Astrocyte (in vitro differentiated cells and primary cell): ENCODE measurements around the gene POLR2E. TPM values are rescaled to one million over a fixed set of nuclear protein-coding genes. Genes with fewer than 3 reads are reported as not detected.

Experiments used
- DNase-seq: peaks from one replicate; pipeline ENCODE4 v3.0.0-alpha.2; 2010; ENCODE audit warnings: low read depth
- FAIRE-seq: peaks from 2 replicates; lab custom pipeline; 2011; peaks lifted over from hg19 to GRCh38; lab: Jason Lieb, UNC
- H2AFZ ChIP-seq: 2 replicates; pipeline ENCODE4 v1.6.0; 2012; ENCODE audit warnings: low read depth, low read length, inconsistent platforms
- H3K27ac ChIP-seq: 2 replicates; pipeline ENCODE4 v1.5.1; 2011; ENCODE audit warnings: low read depth, low read length, inconsistent platforms
- H3K27me3 ChIP-seq: 2 replicates; pipeline ENCODE4 v1.6.0; 2011; ENCODE audit warnings: low read length, inconsistent platforms; ENCODE audit not compliant: insufficient read depth
- H3K36me3 ChIP-seq: 2 replicates; pipeline ENCODE4 v1.5.1; 2011; ENCODE audit warnings: low read length, inconsistent platforms; ENCODE audit not compliant: insufficient read depth
- H3K4me1 ChIP-seq: 2 replicates; pipeline ENCODE4 v1.5.1; 2011; ENCODE audit warnings: low read length, inconsistent platforms; ENCODE audit not compliant: insufficient read depth
- H3K4me2 ChIP-seq: 2 replicates; pipeline ENCODE4 v1.6.0; 2012; ENCODE audit warnings: low read length, inconsistent platforms
- H3K4me3 ChIP-seq: 2 replicates; pipeline ENCODE4 v1.5.1; 2011; ENCODE audit warnings: low read depth, mild to moderate bottlenecking, low read length, inconsistent platforms; ENCODE audit not compliant: insufficient read depth
- H3K79me2 ChIP-seq: 2 replicates; pipeline ENCODE4 v1.6.0; 2012; ENCODE audit warnings: mild to moderate bottlenecking, low read length, inconsistent platforms; ENCODE audit not compliant: insufficient read depth
- H3K9ac ChIP-seq: 2 replicates; pipeline ENCODE4 v1.6.0; 2012; ENCODE audit warnings: mild to moderate bottlenecking, low read length, inconsistent platforms
- H3K9me3 ChIP-seq: 2 replicates; pipeline ENCODE4 v1.5.1; 2012; ENCODE audit warnings: low read depth, mild to moderate bottlenecking, low read length, inconsistent platforms; ENCODE audit not compliant: insufficient read depth
- H4K20me1 ChIP-seq: 2 replicates; pipeline ENCODE4 v1.6.0; 2012; ENCODE audit warnings: low read length, inconsistent platforms; ENCODE audit not compliant: insufficient read depth
- H3K27ac Mint-ChIP-seq: one replicate; pipeline ENCODE4 v1.8.0; 2021; ENCODE audit warnings: mild to moderate bottlenecking, mixed read lengths; ENCODE audit not compliant: unreplicated experiment
- H3K27me3 Mint-ChIP-seq: one replicate; pipeline ENCODE4 v1.8.0; 2021; ENCODE audit warnings: low read depth, mixed read lengths; ENCODE audit not compliant: unreplicated experiment
- H3K36me3 Mint-ChIP-seq: one replicate; pipeline ENCODE4 v1.8.0; 2021; ENCODE audit warnings: low read depth, mixed read lengths; ENCODE audit not compliant: unreplicated experiment
- H3K4me1 Mint-ChIP-seq: one replicate; pipeline ENCODE4 v1.8.0; 2021; ENCODE audit warnings: low read depth, mixed read lengths; ENCODE audit not compliant: unreplicated experiment
- H3K4me3 Mint-ChIP-seq: one replicate; pipeline ENCODE4 v1.8.0; 2021; ENCODE audit warnings: mild to moderate bottlenecking, moderate library complexity, mixed read lengths; ENCODE audit not compliant: unreplicated experiment
- H3K9me3 Mint-ChIP-seq: one replicate; pipeline ENCODE4 v1.8.0; 2021; ENCODE audit warnings: mild to moderate bottlenecking, mixed read lengths; ENCODE audit not compliant: unreplicated experiment
- EZH2 ChIP-seq: IDR thresholded peaks from 2 replicates; pipeline ENCODE4 v1.6.1; 2012; ENCODE audit warnings: mild to moderate bottlenecking, low read length, inconsistent platforms; ENCODE audit not compliant: insufficient read depth
- total RNA-seq: library from RNA; stranded (reverse); gene quantifications from 2 replicates; pipeline ENCODE4 v1.2.1, GENCODE V29; 2021
- TF ChIP-seq, protein P1 (sequence below): IDR thresholded peaks from 2 replicates; pipeline ENCODE4 v1.5.1; 2011; ENCODE audit warnings: low read depth, mild to moderate bottlenecking, inconsistent platforms, low read length, moderate library complexity; ENCODE audit not compliant: insufficient read depth

POLR2E gene
- total RNA-seq, 1 donor from 2014 or later: 207 TPM

DNA sequence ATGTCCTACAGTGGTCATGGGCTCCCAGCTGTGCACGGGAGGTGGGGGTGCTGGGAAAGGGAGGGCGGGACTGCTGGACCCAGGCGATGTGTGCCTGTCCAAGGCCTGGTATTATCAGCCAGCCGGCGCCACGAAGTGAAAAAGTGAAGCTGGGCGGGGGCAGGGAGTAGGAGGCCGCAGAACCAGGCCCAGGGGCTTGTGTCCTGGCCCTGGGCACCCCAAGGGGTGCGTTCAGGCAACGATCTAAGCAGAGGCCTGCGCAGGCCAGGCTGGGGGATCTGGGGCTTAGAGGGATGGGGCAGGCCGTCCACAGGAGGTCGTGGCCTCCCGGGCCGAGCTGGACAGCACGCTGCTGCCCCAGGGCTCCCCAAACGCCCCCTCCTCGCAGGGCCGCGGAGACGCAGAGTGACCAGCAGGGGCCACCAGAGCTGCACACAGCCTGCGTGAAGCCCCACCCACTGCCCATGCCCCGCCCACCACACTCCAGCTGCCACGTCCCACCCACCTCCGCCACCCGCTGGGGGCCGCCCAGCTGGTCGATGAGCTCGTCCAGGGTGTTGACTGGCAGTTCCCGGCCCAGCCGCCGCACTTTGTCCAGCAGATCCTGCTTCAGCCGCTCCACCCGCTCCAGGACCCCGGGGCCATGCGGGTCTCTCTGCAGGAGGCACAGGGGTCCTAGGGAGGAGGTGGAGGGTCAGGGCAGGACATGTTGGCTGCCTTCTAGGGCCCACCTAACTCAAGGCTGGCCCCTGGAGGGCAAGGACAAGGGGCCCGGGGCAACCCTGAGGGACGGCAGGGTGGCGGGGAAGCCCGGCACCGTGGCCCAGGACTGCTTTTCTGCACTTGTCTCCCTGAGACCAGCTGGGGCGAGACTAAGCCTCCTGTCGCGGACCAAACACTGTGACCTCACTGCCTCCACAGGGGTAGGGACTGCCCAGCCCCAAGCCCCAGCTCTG is 18.1 kb upstream of the POLR2E start:
- Histone ChIP-seq H3K4me1 (peaks cover 11% of the 10 kb centered on the region), H3K36me3 (no peaks in the 10 kb centered on the region), H3K27ac (peak overlapping the region; percentile 34), H3K4me3 (no peak overlapping the region), H3K9ac (peak overlapping the region; percentile 63), H3K27me3 (no peaks in the 10 kb centered on the region), H3K9me3 (no peaks in the 10 kb centered on the region), H2AFZ (no peak overlapping the region), H3K4me2 (peak overlapping the region; percentile 52), H3K79me2 (no peaks in the 10 kb centered on the region), H4K20me1 (peaks cover 16% of the 10 kb centered on the region)
- no peak for FAIRE-seq
- Mint-ChIP-seq H3K27me3 (no peaks in the 10 kb centered on the region), H3K27ac (no peak overlapping the region), H3K36me3 (peaks cover 2% of the 10 kb centered on the region), H3K4me3 (no peak overlapping the region), H3K4me1 (no peaks in the 10 kb centered on the region), H3K9me3 (no peaks in the 10 kb centered on the region)
- TF ChIP-seq EZH2: no peak
- TF ChIP-seq, protein P1, sequence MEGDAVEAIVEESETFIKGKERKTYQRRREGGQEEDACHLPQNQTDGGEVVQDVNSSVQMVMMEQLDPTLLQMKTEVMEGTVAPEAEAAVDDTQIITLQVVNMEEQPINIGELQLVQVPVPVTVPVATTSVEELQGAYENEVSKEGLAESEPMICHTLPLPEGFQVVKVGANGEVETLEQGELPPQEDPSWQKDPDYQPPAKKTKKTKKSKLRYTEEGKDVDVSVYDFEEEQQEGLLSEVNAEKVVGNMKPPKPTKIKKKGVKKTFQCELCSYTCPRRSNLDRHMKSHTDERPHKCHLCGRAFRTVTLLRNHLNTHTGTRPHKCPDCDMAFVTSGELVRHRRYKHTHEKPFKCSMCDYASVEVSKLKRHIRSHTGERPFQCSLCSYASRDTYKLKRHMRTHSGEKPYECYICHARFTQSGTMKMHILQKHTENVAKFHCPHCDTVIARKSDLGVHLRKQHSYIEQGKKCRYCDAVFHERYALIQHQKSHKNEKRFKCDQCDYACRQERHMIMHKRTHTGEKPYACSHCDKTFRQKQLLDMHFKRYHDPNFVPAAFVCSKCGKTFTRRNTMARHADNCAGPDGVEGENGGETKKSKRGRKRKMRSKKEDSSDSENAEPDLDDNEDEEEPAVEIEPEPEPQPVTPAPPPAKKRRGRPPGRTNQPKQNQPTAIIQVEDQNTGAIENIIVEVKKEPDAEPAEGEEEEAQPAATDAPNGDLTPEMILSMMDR: peak; percentile 38
- DNase-seq: peak; percentile 77

DNA sequence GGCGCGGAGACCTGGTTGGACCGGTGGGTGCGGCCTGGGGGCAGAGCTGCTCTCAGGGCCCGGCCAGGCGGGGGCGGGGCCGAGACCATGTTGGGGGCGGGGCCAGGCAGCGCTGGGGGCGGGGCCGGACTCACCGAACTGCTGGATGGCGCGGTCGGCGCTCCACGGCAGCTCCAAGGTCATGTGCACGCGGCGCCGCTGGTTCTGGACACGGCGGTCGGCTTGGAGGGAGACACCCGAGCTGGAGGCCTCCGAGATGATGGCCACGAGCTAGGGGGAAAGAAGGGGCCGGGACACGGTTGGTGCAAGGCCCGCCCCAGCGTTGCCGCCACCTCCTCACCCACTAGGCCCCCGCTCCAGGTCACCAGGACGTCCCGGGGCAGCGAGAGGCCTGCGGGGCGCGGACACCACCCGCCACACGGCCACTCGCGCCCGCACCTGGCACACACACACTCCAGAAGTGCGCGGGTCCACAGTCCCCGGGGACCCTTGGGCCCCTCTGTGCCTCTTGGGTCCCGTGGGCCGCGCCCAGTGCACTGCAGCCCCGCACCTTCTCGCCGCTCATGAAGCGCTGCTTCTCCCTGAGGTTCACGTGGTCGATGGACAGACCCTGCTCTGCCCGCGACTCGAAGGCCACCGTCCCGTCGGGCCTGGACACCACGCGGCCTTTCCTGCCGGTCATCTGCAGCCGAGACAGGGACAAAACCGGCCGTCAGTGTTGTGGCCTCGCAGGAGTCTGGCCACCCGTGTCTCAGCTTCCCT is 17.3 kb upstream of the POLR2E start:
- H4K20me1 ChIP-seq: peaks cover 21% of the 10 kb centered on the region
- TF ChIP-seq, protein P1: no peak
- no peak for TF ChIP-seq EZH2
- no peak overlapping the region for H3K9ac ChIP-seq
- no peak overlapping the region for H3K4me3 Mint-ChIP-seq
- FAIRE-seq (no peak), DNase-seq (no peak)
- no peaks in the 10 kb centered on the region for H3K9me3 ChIP-seq
- H3K4me3 ChIP-seq: no peak overlapping the region
- no peaks in the 10 kb centered on the region for H3K36me3 ChIP-seq
- H3K36me3 Mint-ChIP-seq: no peaks in the 10 kb centered on the region
- H3K27ac Mint-ChIP-seq: no peak overlapping the region
- H3K27me3 ChIP-seq: no peaks in the 10 kb centered on the region
- peaks cover 11% of the 10 kb centered on the region for H3K4me1 ChIP-seq
- no peaks in the 10 kb centered on the region for H3K79me2 ChIP-seq
- no peaks in the 10 kb centered on the region for H3K9me3 Mint-ChIP-seq
- no peak overlapping the region for H3K27ac ChIP-seq
- H3K27me3 Mint-ChIP-seq: no peaks in the 10 kb centered on the region
- no peak overlapping the region for H3K4me2 ChIP-seq
- no peaks in the 10 kb centered on the region for H3K4me1 Mint-ChIP-seq
- H2AFZ ChIP-seq: no peak overlapping the region
